NCI-H524 treated with DMSO at 0.1 percent for 48 hours (cell line): Measurements from ENCODE around the gene PRKG1.
"Not testable (repeated sequence)": the region's sequence is repeated elsewhere in the genome, so short reads cannot be mapped to it uniquely, and the experiment has no call there.

Source experiments
- DNase-seq: peaks from one replicate; lab custom pipeline; 2025; lab: John Stamatoyannopoulos, UW

The PRKG1 gene

GRCh38 chr10:51700228-51700817, 626.0 kb downstream of the PRKG1 start:
- DNase-seq = no peak

DNA sequence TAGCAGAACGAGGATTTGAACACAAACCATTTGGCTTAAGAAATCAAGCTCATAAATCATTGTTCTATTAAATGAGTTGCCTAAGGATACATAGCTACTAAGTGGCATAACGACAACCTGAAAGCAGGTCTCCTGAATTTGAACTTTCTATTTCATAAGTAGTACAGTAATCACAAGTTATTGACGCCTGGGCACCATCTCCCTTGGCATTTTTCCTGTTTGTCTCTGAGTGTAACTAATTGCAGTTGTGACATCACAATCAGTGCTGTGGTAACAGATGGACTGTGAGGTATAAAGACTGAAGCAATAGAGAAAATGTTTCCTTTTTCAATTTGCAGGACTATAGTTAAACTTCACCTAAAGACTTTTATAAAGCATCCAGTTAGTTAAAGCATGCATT, 631.5 kb downstream of the PRKG1 start:
- DNase-seq = no peak

- DNase-seq = no peak
Measured at GRCh38 chr10:51706225-51706624, 631.9 kb downstream of the PRKG1 start.

GRCh38 chr10:51707392-51707791, 633.1 kb downstream of the PRKG1 start:
- DNase-seq = no peak

DNA sequence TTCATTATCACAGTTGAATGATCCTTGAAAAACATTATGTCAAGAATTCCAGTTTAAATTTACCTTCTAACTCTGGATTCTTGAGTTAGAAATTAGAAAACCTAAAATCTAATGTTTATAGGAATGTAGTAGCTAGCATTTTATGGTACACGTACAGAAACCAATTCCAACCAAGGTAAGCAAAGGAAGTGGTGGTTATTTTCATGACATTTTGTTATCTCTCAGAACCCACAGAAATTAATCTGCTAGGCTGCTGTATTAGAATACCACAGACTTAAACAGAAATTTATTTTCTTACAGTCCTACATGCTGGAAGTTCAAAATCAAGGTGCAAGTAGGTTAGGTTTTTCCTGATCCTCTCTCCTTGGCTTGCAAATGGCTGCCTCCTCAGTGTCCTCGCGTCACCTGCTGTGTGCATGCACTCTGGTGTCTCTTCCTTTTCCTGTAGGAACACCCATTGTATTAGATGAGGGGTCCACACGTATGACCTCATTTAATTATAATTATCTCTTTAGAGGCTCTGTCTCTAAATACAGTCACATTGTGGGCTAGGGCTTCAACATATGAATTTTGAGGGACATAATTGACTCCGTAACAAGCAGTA, 633.6 kb downstream of the PRKG1 start:
- DNase-seq = no peak

GRCh38 chr10:51708609-51709008, 634.3 kb downstream of the PRKG1 start:
- no peak for DNase-seq

GRCh38 chr10:51709324-51709972, 635.2 kb downstream of the PRKG1 start:
- DNase-seq = no peak

GRCh38 chr10:51711519-51711891, 637.2 kb downstream of the PRKG1 start:
- DNase-seq = no peak

GRCh38 chr10:51716981-51717380, 642.7 kb downstream of the PRKG1 start:
- DNase-seq = no peak

- no peak for DNase-seq
Measured at GRCh38 chr10:51718804-51719291, 644.6 kb downstream of the PRKG1 start.

- DNase-seq = no peak
Measured at GRCh38 chr10:51724038-51724437, 649.8 kb downstream of the PRKG1 start.

DNA sequence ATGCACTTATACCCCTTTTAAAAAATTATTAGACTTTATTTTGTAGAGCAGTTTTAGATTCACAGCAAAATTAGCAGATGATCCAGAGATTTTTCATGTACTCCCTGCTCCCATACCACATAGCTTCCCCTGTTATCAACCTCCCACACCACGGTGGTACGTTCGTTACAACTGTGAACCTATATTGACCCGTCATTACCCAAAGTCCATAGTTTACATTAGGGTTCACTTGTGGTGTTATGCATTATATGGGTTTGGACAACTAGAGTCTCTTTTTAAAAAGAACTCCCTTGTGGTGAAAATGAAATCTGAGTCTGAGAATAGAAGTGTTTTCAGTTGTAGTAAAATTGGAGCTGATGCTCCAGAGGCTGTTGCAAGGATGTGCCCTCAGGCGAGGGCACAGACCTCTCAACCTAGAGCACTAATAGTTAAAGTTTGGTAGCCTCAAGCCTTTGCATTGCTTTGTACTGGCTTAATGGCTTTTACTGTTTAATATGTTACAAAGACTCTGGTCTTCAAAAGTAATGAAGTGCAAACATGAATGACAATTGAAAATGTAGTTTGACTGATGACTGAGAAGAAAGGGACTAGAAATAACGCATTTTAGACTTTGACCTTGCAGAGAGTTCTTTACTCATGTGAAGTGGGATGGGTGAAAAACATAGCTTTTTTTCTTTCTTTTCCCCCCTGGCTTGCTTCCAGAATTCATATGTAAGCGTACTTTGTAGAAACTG, 655.7 kb downstream of the PRKG1 start:
- no peak for DNase-seq

DNA sequence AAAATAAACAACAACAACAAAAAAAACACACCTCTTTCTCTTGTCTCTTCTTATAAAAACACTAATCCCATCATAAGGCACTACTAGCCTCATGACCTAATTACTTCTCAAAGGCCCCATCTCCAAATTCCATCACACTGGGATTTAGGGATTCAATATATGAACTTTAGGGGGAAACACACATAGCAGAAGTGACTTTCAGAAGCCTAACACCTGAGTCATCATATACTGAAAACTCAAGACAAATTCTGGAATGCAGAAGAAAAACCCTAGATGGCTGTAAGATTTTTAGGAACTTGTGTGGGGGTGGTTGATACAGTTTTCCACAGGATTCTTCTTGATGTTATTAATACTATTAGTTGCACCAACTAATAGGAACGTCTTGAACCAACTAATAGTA, 658.8 kb downstream of the PRKG1 start:
- DNase-seq = no peak

DNA sequence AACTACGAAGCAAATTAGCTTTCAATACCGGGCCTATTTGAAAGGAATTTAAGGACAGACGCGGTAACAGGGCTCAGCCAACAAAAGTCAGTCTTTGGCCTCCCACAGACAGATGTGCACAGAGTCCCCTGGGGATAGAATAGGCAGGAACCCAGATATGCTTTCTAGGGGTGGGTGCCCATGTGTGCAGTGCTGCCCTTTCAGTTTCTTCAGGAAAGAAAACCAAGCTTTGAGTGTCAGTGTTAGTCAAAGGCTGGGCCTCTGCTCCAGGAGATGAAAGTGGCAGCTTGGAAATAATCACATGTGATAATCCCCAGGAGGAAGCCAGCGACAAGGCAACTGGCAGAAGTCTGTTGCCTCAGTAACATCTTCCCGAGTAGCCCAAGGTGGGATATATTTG, 668.9 kb downstream of the PRKG1 start:
- DNase-seq = peak; percentile 24

- no peak for DNase-seq
Measured at GRCh38 chr10:51744235-51745000, 670.1 kb downstream of the PRKG1 start.

- DNase-seq = no peak
Measured at GRCh38 chr10:51745397-51745796, 671.1 kb downstream of the PRKG1 start.

- DNase-seq = no peak
Measured at GRCh38 chr10:51747216-51747615, 672.9 kb downstream of the PRKG1 start.

DNA sequence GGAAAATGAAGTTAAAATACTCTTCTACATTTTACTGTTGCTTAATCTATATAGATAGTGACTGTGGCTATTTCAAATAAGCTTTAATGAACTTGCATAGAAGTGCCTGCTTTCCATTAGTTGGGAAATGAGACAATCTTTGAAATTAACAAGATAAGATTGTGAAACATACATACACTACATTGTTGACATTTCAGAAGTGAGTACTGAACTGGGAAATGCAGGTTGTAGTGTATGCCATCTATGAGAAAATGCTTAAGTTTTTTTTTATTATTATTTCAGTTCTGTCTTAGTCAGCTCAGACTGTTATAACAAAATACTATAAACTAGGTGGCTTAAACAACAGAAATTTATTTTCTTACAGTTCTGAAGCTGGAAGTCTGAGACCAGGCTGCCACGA, 674.7 kb downstream of the PRKG1 start:
- DNase-seq = no peak

- DNase-seq = no peak
Measured at GRCh38 chr10:51758366-51758765, 684.1 kb downstream of the PRKG1 start.

DNA sequence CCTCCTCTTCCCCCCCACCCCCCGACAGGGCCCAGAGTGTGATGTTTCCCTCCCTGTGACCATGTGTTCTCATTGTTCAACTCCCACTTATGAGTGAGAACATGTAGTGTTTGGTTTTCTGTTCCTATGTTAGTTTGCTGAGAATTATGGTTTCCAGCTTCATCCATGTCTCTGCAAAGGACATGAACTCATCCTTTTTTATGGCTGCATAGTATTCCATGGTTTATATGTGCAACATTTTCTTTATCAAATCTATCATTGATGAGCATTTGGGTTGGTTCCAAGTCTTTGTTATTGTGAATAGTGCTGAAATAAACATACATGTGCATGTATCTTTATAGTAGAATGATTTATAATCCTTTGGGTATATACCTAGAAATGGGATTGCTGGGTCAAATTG, 684.6 kb downstream of the PRKG1 start:
- not testable (repeated sequence) for DNase-seq

DNA sequence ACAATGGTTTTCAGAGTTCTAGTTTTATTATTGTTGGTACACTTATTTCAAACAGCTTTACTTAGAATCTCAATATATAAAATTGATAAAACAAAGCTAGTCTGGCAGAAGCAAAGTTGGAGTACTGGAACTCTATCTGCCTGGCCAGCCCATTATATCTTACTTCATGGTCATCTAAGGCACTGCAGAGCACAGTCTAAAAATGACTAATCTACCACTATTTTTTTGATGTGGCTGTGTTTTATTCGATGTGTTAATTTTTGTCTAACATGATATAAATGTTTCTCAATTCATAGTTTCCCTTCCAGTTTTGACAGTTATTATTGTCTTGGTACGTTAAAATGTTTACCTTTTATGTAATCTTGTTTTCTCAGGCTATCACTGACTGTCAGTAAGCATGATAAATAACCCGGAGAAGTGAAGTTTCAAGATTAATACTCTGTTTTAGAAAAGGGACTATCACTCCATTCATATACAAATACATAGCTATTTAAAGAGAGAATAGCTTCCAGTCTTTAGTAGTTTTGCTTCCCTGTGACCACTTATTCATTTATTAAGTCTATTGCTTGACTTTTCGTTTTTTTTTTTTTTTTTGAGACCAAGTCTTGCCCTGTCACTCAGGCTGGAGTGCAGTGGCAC, 685.7 kb downstream of the PRKG1 start:
- no peak for DNase-seq
